GM12801 (cell line): Measurements from ENCODE around the gene UNC13C.

Experiments
- CTCF ChIP-seq: IDR thresholded peaks from one replicate; pipeline ENCODE4 v1.5.1; 2011; ENCODE audit warnings: control low read depth; ENCODE audit not compliant: insufficient read length; ENCODE audit errors: extremely low read depth

Gene UNC13C

GRCh38 chr15:54599386-54599785, 621.1 kb downstream of the UNC13C start:
- TF ChIP-seq CTCF: no peak

GRCh38 chr15:54605043-54605442, 626.8 kb downstream of the UNC13C start:
- no peak for TF ChIP-seq CTCF

GRCh38 chr15:54605556-54605955, 627.3 kb downstream of the UNC13C start:
- no peak for TF ChIP-seq CTCF

GRCh38 chr15:54608876-54609835, 630.9 kb downstream of the UNC13C start:
- TF ChIP-seq CTCF: no peak

GRCh38 chr15:54618120-54618519, 639.9 kb downstream of the UNC13C start:
- TF ChIP-seq CTCF: no peak

- no peak for TF ChIP-seq CTCF
Observed at GRCh38 chr15:54619180-54619579, 640.9 kb downstream of the UNC13C start.

- no peak for TF ChIP-seq CTCF
Observed at GRCh38 chr15:54620916-54621315, 642.7 kb downstream of the UNC13C start.
